ENCODE results near the gene SEC14L1.

DNA sequence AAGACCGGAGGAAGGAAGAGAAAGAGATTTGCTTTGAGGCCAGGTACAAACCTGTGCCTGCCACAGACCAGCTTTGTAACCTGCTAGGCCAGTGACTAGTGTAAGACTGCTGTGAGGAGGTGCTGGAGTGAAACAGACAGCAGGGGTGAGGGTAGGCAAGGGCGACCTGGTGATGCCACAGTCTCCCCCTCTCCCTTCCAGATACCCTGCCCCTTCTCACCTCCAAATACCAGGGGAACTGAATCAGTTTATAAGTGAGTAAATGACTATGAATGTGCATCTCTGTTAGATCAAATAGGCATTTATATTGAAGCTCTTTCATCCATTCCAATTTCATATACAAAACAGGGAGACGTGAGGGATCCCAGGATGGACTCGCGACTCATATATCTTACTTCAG, 9.4 kb downstream of the SEC14L1 start:
- TF ChIP-seq CTCF (IDR thresholded peaks at IDR 0.05; ENCODE audit: low read length): no peak
- TF ChIP-seq EZH2 (optimal IDR thresholded peaks at IDR 0.05; ENCODE audit: low read depth, low read length): no peak
